RWPE1 (cell line): ENCODE data around the gene NSMF.

ENCODE experiments used
- CTCF ChIA-PET: fragments of 350-600 bp; sonication (Branson Sonifier 250); formaldehyde crosslinking; extraction: SDS; loops from one replicate; lab custom pipeline; 2021; lab: Yijun Ruan, JAX
- POLR2A ChIA-PET: fragments of 400-600 bp; formaldehyde crosslinking; extraction: SDS; loops from one replicate; lab custom pipeline; 2020; ENCODE audit warnings: antibody characterized with exemption; ENCODE audit not compliant: low non-redundant PET; lab: Yijun Ruan, JAX
- DNase-seq: peaks from one replicate; pipeline ENCODE4 v3.0.0; 2012; ENCODE audit warnings: low spot score
- H3K27ac ChIP-seq: fragments of 450-650 bp; 2 replicates; pipeline ENCODE4 v1.5.1; 2017
- TF ChIP-seq, protein P1 (sequence below): fragments of 450-650 bp; conservative IDR thresholded peaks from 2 replicates; pipeline ENCODE4 v1.5.1; 2017; ENCODE audit warnings: low read depth, mild to moderate bottlenecking

NSMF gene

DNA sequence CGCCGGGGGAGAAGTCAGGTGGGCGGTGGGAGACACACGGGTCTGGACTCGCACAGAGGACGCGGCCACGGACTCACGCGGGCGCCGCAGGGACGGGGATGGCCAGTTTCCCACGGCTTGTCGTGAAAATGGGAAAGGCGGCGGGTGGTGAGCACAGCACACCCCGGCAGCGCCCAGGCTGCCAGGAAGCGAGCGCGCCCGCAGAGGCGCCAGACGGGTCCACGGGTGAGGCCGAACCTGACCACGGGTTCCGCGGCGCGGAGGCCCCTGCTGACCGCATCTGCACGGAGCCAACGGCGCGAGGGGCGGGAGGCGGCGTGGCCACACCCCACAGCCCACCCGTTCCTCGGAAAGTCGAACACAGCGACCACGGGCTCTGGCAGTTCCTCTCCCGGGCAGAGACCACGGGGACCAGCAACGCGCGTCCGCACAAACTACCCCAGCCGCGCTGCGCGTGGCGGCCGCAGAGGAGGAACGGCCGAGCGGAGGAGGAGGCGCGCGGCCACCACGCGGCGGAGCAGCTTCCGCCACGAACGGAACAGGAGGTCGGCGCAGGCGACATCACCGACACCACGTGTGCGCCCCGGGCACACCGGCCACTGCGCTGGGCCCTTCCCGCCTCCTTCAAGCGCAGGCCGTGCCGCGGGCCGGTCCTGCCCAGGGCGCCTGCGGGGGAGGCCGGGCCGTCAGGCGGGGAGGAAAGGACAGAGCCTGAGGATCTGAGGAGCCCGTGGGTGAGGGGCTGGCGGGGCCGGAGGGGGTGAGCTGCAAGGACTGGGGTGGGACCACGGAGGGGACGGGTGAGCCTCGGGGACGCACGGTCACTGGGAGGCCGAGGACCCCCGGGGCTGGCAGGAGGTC is 41.7 kb downstream of the NSMF start:
- TF ChIP-seq, protein P1, sequence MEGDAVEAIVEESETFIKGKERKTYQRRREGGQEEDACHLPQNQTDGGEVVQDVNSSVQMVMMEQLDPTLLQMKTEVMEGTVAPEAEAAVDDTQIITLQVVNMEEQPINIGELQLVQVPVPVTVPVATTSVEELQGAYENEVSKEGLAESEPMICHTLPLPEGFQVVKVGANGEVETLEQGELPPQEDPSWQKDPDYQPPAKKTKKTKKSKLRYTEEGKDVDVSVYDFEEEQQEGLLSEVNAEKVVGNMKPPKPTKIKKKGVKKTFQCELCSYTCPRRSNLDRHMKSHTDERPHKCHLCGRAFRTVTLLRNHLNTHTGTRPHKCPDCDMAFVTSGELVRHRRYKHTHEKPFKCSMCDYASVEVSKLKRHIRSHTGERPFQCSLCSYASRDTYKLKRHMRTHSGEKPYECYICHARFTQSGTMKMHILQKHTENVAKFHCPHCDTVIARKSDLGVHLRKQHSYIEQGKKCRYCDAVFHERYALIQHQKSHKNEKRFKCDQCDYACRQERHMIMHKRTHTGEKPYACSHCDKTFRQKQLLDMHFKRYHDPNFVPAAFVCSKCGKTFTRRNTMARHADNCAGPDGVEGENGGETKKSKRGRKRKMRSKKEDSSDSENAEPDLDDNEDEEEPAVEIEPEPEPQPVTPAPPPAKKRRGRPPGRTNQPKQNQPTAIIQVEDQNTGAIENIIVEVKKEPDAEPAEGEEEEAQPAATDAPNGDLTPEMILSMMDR = no peak
- CTCF ChIA-PET = interaction anchor here (0.6 kb wide), 1 partner anchor 116 kb away, joined by 5 read pairs; no protein-coding TSS in a partner anchor
- DNase-seq = no peak

DNA sequence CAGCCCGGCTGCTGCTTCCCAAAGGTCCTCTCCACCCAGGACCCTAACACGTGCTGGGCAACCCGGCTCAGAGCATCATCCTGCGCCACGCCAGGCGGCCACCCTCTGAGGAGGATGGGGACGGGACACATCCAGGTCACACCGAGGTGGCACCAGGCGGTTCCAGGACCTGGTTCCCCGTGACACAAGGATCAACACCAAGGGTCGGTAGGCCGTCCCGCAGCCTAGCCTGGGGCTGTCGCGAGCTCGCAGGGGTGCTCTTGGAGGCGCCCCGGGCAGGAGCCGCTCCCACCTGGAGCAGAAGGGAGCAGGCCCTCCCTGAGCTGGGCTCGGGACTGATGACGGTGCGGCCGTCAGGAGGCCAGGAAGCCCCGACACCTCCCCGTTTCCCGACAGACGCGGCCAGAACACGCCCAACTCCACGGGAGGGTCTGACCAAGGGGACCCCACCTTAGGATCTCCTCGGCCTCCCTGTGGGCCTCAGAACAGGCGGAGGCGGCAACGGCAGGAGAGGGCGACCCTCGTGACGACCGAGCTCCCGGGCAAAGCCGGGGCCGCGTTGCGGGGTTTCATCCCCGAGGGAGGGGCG is 42.5 kb downstream of the NSMF start:
- ChIA-PET CTCF (interaction anchor here (0.6 kb wide), 1 partner anchor 116 kb away, joined by 5 read pairs; no protein-coding TSS in a partner anchor), POLR2A (no interaction called here)
- peak overlapping the region; percentile 93 for H3K27ac ChIP-seq
- no peak for DNase-seq
- TF ChIP-seq, protein P1 = no peak

More for the DNA sequence above, 41.7 kb downstream of the NSMF start:
- H3K27ac ChIP-seq = peak overlapping the region; percentile 93
- POLR2A ChIA-PET = no interaction called here

DNA sequence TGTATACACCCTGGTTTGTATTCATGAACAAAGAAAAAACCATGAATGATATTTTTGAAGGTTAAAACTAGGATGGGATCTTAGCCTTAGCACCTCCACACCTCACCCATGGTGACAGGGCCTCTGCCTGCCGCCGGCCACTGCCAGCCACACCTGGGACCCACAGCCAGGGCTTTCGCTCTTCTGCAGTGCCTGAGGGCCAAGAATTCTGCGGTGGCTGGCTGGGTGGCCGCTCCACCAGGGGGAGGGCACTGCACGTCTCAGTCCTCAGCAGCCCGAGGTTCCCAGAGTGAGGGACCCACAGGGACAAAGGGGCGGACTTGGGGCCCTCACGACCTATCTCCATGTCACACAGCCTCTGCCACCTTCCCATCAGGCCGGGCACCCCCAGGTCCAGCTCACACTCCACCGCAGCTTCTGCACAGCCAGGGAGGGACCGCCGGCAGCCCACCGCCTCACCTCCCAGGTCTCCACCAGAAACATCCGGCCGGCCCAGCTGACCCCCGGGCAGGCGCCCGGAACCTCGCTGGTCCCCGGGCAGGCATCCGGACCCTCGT is 43.0 kb downstream of the NSMF start:
- ChIA-PET CTCF (no interaction called here), POLR2A (no interaction called here)
- TF ChIP-seq, protein P1 = no peak
- peak overlapping the region; percentile 93 for H3K27ac ChIP-seq
- DNase-seq = no peak

DNA sequence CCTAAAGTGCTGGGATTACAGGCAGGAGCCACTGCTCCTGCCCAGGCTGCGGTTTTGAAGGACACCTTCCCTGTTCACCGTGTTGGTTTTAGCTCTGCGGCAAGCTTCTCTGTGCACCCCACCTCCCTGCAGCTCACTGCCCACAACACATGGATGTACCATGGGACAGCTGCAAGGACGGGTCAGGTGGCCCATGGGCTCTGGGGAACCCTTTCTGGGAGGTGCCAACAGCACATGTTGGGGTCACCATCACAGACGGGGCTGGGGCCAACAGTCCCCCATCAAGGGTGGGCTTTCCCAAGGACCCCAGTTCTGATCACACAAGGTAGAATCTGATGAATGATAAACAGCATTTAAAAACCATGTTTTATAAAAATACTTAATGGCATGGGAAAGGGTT is 43.7 kb downstream of the NSMF start:
- TF ChIP-seq, protein P1 = no peak
- ChIA-PET POLR2A (no interaction called here), CTCF (interaction anchor here (0.6 kb wide), 1 partner anchor 1911 kb away, joined by 4 read pairs; no protein-coding TSS in a partner anchor)
- no peak for DNase-seq
- peak overlapping the region; percentile 93 for H3K27ac ChIP-seq

DNA sequence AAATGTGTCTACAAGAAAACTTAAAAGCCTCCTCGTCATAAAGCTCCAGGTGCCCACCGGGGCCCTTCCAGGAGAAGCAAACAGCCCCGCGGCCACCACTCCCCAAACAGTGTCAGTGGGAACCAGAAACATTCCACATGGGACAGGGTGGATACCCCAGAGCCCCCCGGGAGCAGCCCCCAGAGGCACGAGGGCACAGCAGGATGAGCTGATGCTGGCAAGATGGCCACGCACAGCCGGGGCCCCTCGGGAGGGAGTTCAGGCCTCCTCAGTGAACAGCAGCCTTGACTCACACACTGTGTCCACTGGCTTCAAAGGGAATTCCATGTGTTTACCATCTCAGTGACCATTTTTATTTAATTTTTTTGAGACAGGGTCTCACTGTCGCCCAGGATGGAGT is 46.7 kb downstream of the NSMF start:
- TF ChIP-seq, protein P1 = no peak

More for the DNA sequence above, 46.7 kb downstream of the NSMF start:
- POLR2A ChIA-PET = interaction anchor here (1.2 to 1.8 kb wide), 2 partner anchors 10 to 111 kb away, joined by 5 read pairs; partner anchors contain the start of genes EXD3, NOXA1 and NRARP
- H3K27ac ChIP-seq = peak overlapping the region; percentile 93
- peak; percentile 34 for DNase-seq
- CTCF ChIA-PET = interaction anchor here (0.7 to 2.3 kb wide), 4 partner anchors 10 to 109 kb away, joined by 4 to 16 read pairs (median 5); partner anchors contain the start of genes EXD3 and NOXA1
